T-cell (primary cell): ENCODE results near the gene ALG12. TPM values are rescaled to one million over a fixed set of nuclear protein-coding genes. Genes with fewer than 3 reads are reported as not detected.

Experiments used
- ATAC-seq, 4 experiments: fragments of 200-7000 bp in 3 of 4; fragments of 150-1000 bp in 1 of 4; cut with Tn5 transposase; replicated peaks in 1 of 4; 1 replicate in 3 of 4; 2 replicates in 1 of 4; pipeline ENCODE4 v1.10.0; 2021; ENCODE audit warnings: moderate library complexity in 3 of 4, mild to moderate bottlenecking in 2 of 4, moderate number of reproducible peaks in 1 of 4
- CTCF ChIA-PET, 2 donors: fragments of 300-600 bp; sonication (Branson Sonifier 250); formaldehyde crosslinking; loops; one replicate each; lab custom pipeline; 2022; ENCODE audit warnings: antibody characterized with exemption in 2 of 2; lab: Charles Lee
- POLR2A ChIA-PET, 2 donors: fragments of 300-600 bp; sonication (Branson Sonifier 250); formaldehyde crosslinking; loops; one replicate each; lab custom pipeline; 2022; ENCODE audit warnings: antibody characterized with exemption in 2 of 2; lab: Charles Lee
- DNase-seq, 35 experiments: peaks; one replicate each; pipeline versions ENCODE4 v3.0.0 to v3.0.0-alpha.2; 2013 to 2023
- H3K27ac ChIP-seq: one replicate; pipeline ENCODE4 v1.5.1; 2013; ENCODE audit warnings: low read length
- H3K27me3 ChIP-seq, 2 experiments: replicated peaks in 1 of 2; 1 replicate in 1 of 2; 2 replicates in 1 of 2; pipeline versions ENCODE4 v1.6.1 to v1.7.0; 2013; ENCODE audit warnings: low read length in 1 of 2, mixed read lengths in 1 of 2; ENCODE audit not compliant: control insufficient read depth in 2 of 2, insufficient read depth in 2 of 2; ENCODE audit errors: extremely low read depth in 1 of 2
- H3K36me3 ChIP-seq, 2 donors: 1 replicate in 1 of 2; 2 replicates in 1 of 2; pipeline versions ENCODE4 v1.6.1 to v1.7.0; 2013; ENCODE audit warnings: low read length in 1 of 2; ENCODE audit not compliant: control insufficient read depth in 2 of 2, insufficient read depth in 1 of 2; ENCODE audit errors: extremely low read depth in 1 of 2
- H3K4me1 ChIP-seq, 2 experiments: 1 replicate in 1 of 2; 2 replicates in 1 of 2; pipeline versions ENCODE4 v1.6.1 to v1.7.0; 2013; ENCODE audit warnings: low read length in 2 of 2, mixed read lengths in 1 of 2; ENCODE audit not compliant: insufficient read depth in 2 of 2, control insufficient read depth in 1 of 2; ENCODE audit errors: extremely low read depth in 1 of 2
- H3K4me3 ChIP-seq, 2 donors: 1 replicate in 1 of 2; 2 replicates in 1 of 2; pipeline versions ENCODE4 v1.5.1 to v1.7.0; 2013; ENCODE audit warnings: mild to moderate bottlenecking in 2 of 2, low read length in 1 of 2, moderate library complexity in 1 of 2; ENCODE audit not compliant: control insufficient read depth in 1 of 2; ENCODE audit errors: extremely low read depth in 1 of 2
- H3K9me3 ChIP-seq: 2 replicates; pipeline ENCODE4 v1.7.0; 2013
- H3K27ac Mint-ChIP-seq, 2 donors: one replicate each; pipeline ENCODE4 v1.8.0; 2020 to 2021; ENCODE audit warnings: mild to moderate bottlenecking in 2 of 2, mixed read lengths in 2 of 2
- H3K27me3 Mint-ChIP-seq, 2 donors: one replicate each; pipeline ENCODE4 v1.8.0; 2021 to 2022; ENCODE audit warnings: mixed read lengths in 2 of 2
- H3K36me3 Mint-ChIP-seq: one replicate; pipeline ENCODE4 v1.8.0; 2021; ENCODE audit warnings: mixed read lengths
- H3K4me1 Mint-ChIP-seq, 3 donors: one replicate each; pipeline ENCODE4 v1.8.0; 2020 to 2022; ENCODE audit warnings: mixed read lengths in 3 of 3, mild to moderate bottlenecking in 1 of 3
- H3K4me3 Mint-ChIP-seq, 3 donors: one replicate each; pipeline ENCODE4 v1.8.0; 2020 to 2022; ENCODE audit warnings: mild to moderate bottlenecking in 3 of 3, mixed read lengths in 3 of 3, moderate library complexity in 3 of 3
- H3K9me3 Mint-ChIP-seq, 3 donors: one replicate each; pipeline ENCODE4 v1.8.0; 2020 to 2022; ENCODE audit warnings: mixed read lengths in 3 of 3
- WGBS: methylation state at CpG from one replicate; pipeline ENCODE4 v1.1.5; 2013; ENCODE audit warnings: missing lambda C conversion rate; ENCODE audit not compliant: insufficient coverage; 5-methylcytosine and 5-hydroxymethylcytosine counted together
- total RNA-seq, 35 experiments: library from RNA in 6 of 35; stranded (reverse) in 6 of 35; fragments of 120-200 nt in 1 of 35; gene quantifications; one replicate each; pipeline versions ENCODE4 v1.2.1 to v1.2.4 and lab custom pipeline; 2013 to 2026

The ALG12 gene
- total RNA-seq (10 to 100 TPM; 15.7 to 22.1 (median 15.9) TPM), total RNA-seq (lab: John Stamatoyannopoulos, UW) (11.2 to 48.1 (median 28.4) reads per million in 29 experiments)
- 12.0 TPM for total RNA-seq (2013)

DNA sequence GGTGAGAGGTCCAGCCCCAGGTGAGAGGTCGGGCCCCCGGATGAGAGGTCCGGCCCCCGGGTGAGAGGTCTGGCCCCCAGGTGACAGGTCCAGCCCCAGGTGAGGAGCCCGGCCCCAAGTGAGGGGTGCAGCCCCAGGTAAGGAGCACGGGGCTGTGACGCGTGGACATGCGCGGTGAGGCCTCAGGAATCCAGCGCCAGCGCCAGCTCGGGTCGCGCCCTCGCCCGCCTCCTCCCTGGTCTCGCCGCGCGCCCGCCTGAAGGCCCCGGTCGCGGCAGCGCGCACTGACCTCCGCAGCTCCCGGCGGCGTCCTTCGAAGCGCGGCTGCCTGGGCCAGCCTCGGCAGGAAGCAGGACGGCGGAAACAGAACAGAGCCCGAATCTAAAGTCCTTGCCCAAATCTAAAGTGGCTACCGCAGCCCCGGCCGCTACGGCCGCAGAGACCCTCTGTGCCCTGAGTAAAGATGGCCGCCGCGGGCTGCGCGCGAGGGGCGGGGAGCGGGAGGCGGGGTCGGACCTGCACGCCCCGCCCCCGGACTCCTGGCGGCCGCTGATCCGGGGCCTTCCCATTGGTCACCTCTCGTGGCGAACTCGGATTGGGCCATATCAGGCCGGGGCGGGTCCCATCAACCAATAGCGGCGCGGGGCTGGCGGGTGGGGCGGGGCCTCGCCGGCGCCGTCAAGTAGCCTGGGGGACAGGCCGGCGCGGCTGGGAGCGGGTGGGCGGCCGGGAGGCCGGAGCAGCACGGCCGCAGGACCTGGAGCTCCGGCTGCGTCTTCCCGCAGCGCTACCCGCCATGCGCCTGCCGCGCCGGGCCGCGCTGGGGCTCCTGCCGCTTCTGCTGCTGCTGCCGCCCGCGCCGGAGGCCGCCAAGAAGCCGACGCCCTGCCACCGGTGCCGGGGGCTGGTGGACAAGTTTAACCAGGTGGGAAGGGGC, at the start of gene ALG12, which contains the start of gene CRELD2:
TSS of gene ALG12 (minus strand) at position 465 of the 937 bp plus-strand sequence. CDS start 4,673 bp downstream, outside the sequence.
TSS of gene CRELD2 (plus strand) at position 661 of the 937 bp plus-strand sequence. CDS start at position 797, 136 bp downstream.
- under 1% methylated on average over 103 of the region's 103 CpGs for WGBS
- H3K4me1 ChIP-seq, result peaks cover 14 to 39% of the 10 kb centered on the region in 2 experiments

DNA sequence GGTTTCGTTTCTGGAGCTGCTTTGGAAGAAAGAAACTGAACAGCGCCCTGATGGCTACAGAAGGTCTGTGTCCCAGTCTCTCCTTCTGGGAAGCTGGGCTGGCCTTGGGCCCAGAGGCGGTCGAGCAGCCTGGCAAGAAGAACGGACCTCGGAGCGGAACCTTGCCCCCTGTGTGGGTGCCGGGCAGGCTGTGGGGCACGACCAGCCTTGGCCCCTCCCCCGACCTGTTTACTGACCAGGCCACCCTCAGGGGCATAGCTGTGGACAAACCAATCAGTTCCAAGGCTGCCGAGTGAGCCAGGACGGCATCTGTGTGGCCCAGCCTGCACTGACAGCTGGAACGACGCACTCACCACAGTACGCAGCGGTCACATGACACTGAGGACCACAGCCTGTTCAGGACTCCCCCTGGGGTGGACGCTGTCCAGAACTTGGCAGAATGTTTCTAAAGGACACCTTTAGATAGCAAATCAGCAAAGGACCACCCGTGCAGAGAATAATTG, 49.5 kb upstream of the ALG12 start:
- DNase-seq (peak in 2 of 35 experiments; percentile 12 to 27), ATAC-seq (no peak)
- 82% methylated on average over 16 of the region's 18 CpGs for WGBS
- no peaks in the 10 kb centered on the region for H3K27me3 Mint-ChIP-seq
- H3K36me3 Mint-ChIP-seq, result peaks cover 7% of the 10 kb centered on the region
- peak overlapping the region in 1 of 3 donors; percentile 58 for H3K4me3 Mint-ChIP-seq
- no peaks in the 10 kb centered on the region for H3K9me3 ChIP-seq
- peaks cover 10 to 13% of the 10 kb centered on the region in 2 donors for H3K36me3 ChIP-seq
- CTCF ChIA-PET, result interaction anchor here in 1 of 2 donors (0.5 kb wide), 1 partner anchor 17 kb away, joined by 5 read pairs; no protein-coding TSS in a partner anchor
- H3K4me1 ChIP-seq, result peaks cover 11 to 81% of the 10 kb centered on the region in 2 experiments
- H3K27me3 ChIP-seq, result peaks cover 0 to 4% of the 10 kb centered on the region in 2 experiments
- no peak overlapping the region for H3K27ac ChIP-seq
- no peaks in the 10 kb centered on the region for H3K9me3 Mint-ChIP-seq
- H3K27ac Mint-ChIP-seq, result peak overlapping the region in 1 of 2 donors; percentile 36
- H3K4me3 ChIP-seq, result no peak overlapping the region
- POLR2A ChIA-PET, result interaction anchor here (0.5 to 0.9 kb wide), 3 partner anchors 32 to 64 kb away, joined by 3 to 4 read pairs (median 3); no protein-coding TSS in a partner anchor
- peaks cover 38 to 47% (median 38%) of the 10 kb centered on the region in 3 donors for H3K4me1 Mint-ChIP-seq

More for the DNA sequence above, at the start of gene ALG12, which contains the start of gene CRELD2:
- CTCF ChIA-PET, result no interaction called here
- Histone ChIP-seq H3K27ac (peak within 1 kb of the TSS; percentile 76), H3K27me3 (no peaks in the 10 kb centered on the region), H3K4me3 (peak within 1 kb of the TSS; percentile 74 to 90), H3K9me3 (no peaks in the 10 kb centered on the region), H3K36me3 (peaks cover 13 to 18% of the 10 kb centered on the region in 2 donors)
- Mint-ChIP-seq H3K27me3 (no peaks in the 10 kb centered on the region), H3K4me1 (peaks cover 18 to 41% (median 23%) of the 10 kb centered on the region in 3 donors), H3K4me3 (peak within 1 kb of the TSS; percentile 85 to 87 (median 85)), H3K36me3 (peaks cover 14% of the 10 kb centered on the region), H3K9me3 (no peaks in the 10 kb centered on the region), H3K27ac (peak within 1 kb of the TSS; percentile 77 to 85)
- peak; percentile 89 to 97 (median 94) for DNase-seq
- peak; percentile 97 to 99 (median 98) for ATAC-seq
- POLR2A ChIA-PET, result no interaction called here

GRCh38 chr22:49966774-49967705, 48.8 kb upstream of the ALG12 start:
- Histone ChIP-seq H3K4me1 (peaks cover 14 to 80% of the 10 kb centered on the region in 2 experiments), H3K27ac (no peak overlapping the region), H3K27me3 (peaks cover 0 to 4% of the 10 kb centered on the region in 2 experiments), H3K4me3 (no peak overlapping the region), H3K9me3 (no peaks in the 10 kb centered on the region), H3K36me3 (peaks cover 10 to 15% of the 10 kb centered on the region in 2 donors)
- H3K9me3 Mint-ChIP-seq, result no peaks in the 10 kb centered on the region
- H3K36me3 Mint-ChIP-seq, result peaks cover 7% of the 10 kb centered on the region
- POLR2A ChIA-PET, result interaction anchor here (0.5 to 0.9 kb wide), 5 partner anchors 26 to 140 kb away, joined by 3 to 5 read pairs (median 4); no protein-coding TSS in a partner anchor
- no peaks in the 10 kb centered on the region for H3K27me3 Mint-ChIP-seq
- 52% methylated on average over 31 of the region's 36 CpGs for WGBS
- DNase-seq (peak in 7 of 35 experiments; percentile 0 to 41 (median 15)), ATAC-seq (no peak)
- peaks cover 38 to 50% (median 41%) of the 10 kb centered on the region in 3 donors for H3K4me1 Mint-ChIP-seq
- H3K27ac Mint-ChIP-seq, result no peak overlapping the region
- CTCF ChIA-PET, result no interaction called here
- H3K4me3 Mint-ChIP-seq, result peak overlapping the region in 1 of 3 donors; percentile 58

GRCh38 chr22:49966041-49966773, 48.0 kb upstream of the ALG12 start:
- ChIA-PET CTCF (no interaction called here), POLR2A (interaction anchor here in 1 of 2 donors (0.5 to 0.6 kb wide), 2 partner anchors 25 to 140 kb away, joined by 4 to 5 read pairs; no protein-coding TSS in a partner anchor)
- H3K27me3 Mint-ChIP-seq, result no peaks in the 10 kb centered on the region
- DNase-seq (peak in 3 of 35 experiments; percentile 4 to 16 (median 8)), ATAC-seq (no peak)
- Histone ChIP-seq H3K36me3 (peaks cover 10 to 15% of the 10 kb centered on the region in 2 donors), H3K9me3 (no peaks in the 10 kb centered on the region), H3K27ac (no peak overlapping the region), H3K4me1 (peaks cover 14 to 77% of the 10 kb centered on the region in 2 experiments), H3K4me3 (no peak overlapping the region), H3K27me3 (peaks cover 0 to 4% of the 10 kb centered on the region in 2 experiments)
- peaks cover 7% of the 10 kb centered on the region for H3K36me3 Mint-ChIP-seq
- no peaks in the 10 kb centered on the region for H3K9me3 Mint-ChIP-seq
- peaks cover 38 to 53% (median 41%) of the 10 kb centered on the region in 3 donors for H3K4me1 Mint-ChIP-seq
- 95% methylated on average over 7 of the region's 11 CpGs for WGBS
- no peak overlapping the region for H3K4me3 Mint-ChIP-seq
- H3K27ac Mint-ChIP-seq, result no peak overlapping the region
